Measurements from ENCODE around the gene NUDCD2.
"Not testable (repeated sequence)": the region's sequence is repeated elsewhere in the genome, so short reads cannot be mapped to it uniquely, and the experiment has no call there.

The NUDCD2 gene

GRCh38 chr5:163463063-163463435, 3.1 kb upstream of the NUDCD2 start:
- no peak for DNase-seq

- peak; percentile 45 for DNase-seq
These were observed 765 bp upstream of the NUDCD2 start, which contains the start of gene HMMR for GRCh38 chr5:163460562-163461171. Gene HMMR (plus strand): TSS chr5:163460632. CDS start chr5:163460693, 61 bp downstream.

- peak; percentile 23 for DNase-seq
These were observed 462 bp downstream of the NUDCD2 start for GRCh38 chr5:163459462-163459818.

- DNase-seq = no peak
These were observed 1.0 kb downstream of the NUDCD2 start for GRCh38 chr5:163458778-163459385.

DNA sequence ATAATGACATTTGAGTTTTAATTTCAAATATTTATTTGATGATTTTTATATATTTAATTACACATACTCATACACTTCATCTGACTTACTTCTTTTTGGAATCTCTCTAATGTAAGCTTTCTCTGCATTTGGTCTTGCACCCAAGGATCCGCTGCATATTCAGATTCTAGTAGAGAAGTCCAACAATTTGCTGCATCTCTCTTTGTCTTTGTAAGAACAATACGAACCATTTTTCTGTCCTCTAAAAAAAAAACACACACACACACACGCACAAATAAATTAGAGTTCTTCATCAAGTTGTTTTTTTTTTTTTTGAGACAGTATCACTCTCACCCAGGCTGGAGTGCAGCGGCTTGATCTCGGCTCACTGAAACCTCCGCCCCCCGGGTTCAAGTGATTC, 3.1 kb downstream of the NUDCD2 start:
- DNase-seq = no peak

GRCh38 chr5:163456029-163456589, 3.8 kb downstream of the NUDCD2 start:
- no peak for DNase-seq

GRCh38 chr5:163455406-163455805, 4.5 kb downstream of the NUDCD2 start:
- DNase-seq = not testable (repeated sequence)

- DNase-seq = no peak
These were observed 6.2 kb downstream of the NUDCD2 start for GRCh38 chr5:163453705-163454104.

- no peak for DNase-seq
These were observed 8.4 kb downstream of the NUDCD2 start for GRCh38 chr5:163451489-163451888.

DNA sequence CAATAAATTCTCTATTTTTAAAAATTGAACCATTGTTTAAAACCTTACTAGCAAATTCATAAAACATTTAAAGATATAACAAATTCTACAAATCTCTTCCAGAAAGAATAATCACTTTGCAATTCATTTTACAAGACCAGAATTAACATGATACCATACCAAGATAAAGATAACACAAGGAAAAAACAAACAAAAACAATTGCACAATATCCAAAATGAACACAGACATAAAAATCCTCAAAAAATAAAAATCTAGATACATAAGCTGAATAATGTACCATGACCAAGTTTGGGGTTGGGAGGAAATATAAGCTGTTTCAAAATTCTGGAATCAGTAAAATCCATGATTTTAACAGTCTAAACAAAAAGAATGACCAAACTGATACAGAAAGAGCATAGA, 11.4 kb downstream of the NUDCD2 start:
- DNase-seq = no peak

- DNase-seq = no peak
These were observed 12.0 kb downstream of the NUDCD2 start for GRCh38 chr5:163447875-163448274.

- no peak for DNase-seq
These were observed 12.7 kb downstream of the NUDCD2 start for GRCh38 chr5:163447191-163447590.

DNA sequence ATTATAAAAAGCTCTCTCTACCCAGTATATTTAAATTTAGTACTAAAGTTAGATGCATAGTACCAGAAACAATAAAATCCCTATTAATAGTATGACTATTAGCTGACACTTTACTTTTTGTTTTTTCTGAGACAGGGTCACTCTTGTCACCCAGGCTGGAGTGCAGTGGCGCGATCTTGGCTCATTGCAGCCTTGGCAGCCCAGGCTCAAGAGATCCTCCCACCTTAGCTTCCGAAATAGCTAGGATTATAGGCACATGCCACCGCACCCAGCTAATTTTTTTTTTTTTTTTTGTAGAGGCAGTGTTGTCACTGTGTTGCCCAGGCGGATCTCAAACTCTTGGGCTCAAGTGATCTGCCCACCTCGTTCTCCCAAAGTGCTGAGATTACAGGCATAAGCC, 14.6 kb downstream of the NUDCD2 start:
- DNase-seq = no peak

GRCh38 chr5:163444526-163444925, 15.4 kb downstream of the NUDCD2 start:
- no peak for DNase-seq

- no peak for DNase-seq
These were observed 18.9 kb downstream of the NUDCD2 start for GRCh38 chr5:163440954-163441353.

DNA sequence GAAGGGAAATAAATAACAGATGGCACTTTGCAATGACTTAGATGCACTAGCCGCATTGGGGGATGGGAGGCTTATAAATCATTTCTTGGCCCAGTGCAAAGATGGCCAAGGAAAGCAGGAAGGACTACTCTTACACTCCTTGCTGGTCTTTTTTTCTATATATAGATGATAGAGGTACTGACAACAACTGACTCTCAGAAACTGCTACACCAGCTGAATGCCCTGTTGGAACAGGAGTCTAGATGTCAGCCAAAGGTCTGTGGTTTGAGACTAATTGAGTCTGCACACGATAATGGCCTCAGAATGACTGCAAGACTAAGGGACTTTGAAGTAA, 20.8 kb downstream of the NUDCD2 start:
- DNase-seq = no peak

GRCh38 chr5:163437309-163438182, 22.4 kb downstream of the NUDCD2 start, which contains the start of gene CCNG1:
Gene CCNG1 (plus strand): TSS chr5:163437595. CDS start chr5:163439257, 1,662 bp downstream.
- peak; percentile 93 for DNase-seq

GRCh38 chr5:163437011-163437308, 22.9 kb downstream of the NUDCD2 start:
- DNase-seq = no peak

DNA sequence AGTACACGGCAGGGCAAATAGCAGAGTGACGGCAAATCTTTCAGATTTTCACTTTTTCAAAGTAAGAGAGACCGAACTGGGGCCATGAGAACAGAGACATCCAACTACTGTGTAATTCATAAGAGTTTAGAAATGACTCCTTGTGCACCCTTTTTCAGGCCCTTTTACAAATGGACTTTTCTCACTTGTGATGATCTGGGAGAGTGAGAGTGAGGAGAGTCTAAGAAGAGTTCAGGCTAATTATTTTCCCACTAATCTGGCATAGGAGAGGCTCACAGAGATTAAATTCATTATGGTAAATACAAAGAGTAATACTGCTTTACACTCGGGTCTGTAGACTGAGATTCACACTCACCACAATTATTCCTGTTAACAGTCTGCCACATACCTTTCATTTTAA, 23.4 kb downstream of the NUDCD2 start:
- DNase-seq = no peak

DNA sequence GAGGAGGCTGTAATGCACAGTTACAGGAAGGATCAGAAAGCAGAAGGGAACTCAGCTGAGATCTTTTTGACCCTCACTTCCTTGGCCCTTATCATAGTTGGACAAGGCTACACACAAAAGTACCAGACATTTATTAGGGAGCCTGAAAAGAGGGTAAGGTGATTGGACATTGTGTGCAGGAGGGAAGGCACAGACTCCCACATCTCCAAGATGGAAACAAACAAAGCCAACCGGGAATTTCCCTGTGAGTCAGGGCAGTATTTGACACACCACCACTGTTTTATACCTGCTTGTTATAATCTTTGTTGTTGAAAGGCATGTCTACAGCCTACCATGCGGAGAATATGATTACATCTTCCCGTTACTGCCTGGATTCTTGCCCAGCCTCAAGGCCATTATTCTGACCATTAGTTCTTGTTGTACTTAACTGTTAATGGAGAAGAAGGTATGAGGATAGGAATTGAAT, 25.5 kb downstream of the NUDCD2 start:
- DNase-seq = no peak

GRCh38 chr5:163433271-163433670, 26.6 kb downstream of the NUDCD2 start:
- DNase-seq = no peak

GRCh38 chr5:163432544-163432943, 27.4 kb downstream of the NUDCD2 start:
- DNase-seq = no peak

DNA sequence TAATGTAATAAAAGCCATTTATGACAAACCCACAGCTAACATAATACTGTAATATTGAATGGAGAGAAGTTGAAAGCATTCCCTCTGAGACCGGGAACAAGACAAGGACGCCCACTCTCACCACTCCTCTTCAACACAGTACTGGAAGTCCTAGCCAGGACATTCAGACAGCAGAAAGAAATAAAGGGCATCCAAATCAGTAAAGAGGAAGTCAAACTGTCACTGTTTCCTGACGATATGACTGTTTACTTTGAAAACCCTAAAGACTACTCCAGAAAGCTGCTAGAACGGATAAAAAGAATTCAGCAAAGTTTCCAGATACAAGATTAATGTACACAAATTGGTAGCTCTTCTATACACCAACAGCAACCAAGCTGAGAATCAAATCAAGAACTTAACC, 33.8 kb downstream of the NUDCD2 start:
- not testable (repeated sequence) for DNase-seq

GRCh38 chr5:163424836-163425235, 35.1 kb downstream of the NUDCD2 start:
- DNase-seq = no peak
